ENCODE data around the gene CRACR2B.

CRACR2B gene

GRCh38 chr11:804599-804964 lies 23.1 kb upstream of the CRACR2B start:
- DNase-seq (ENCODE audit: low read depth): no peak
- peak overlapping the region; percentile 75 for H3K4me3 ChIP-seq (ENCODE audit: low read length)
- TF ChIP-seq CTCF (IDR thresholded peaks at IDR 0.05; ENCODE audit: insufficient read depth, low read depth, low read length, missing control alignments): no peak

- DNase-seq (ENCODE audit: low read depth): no peak
- H3K4me3 ChIP-seq (ENCODE audit: low read length): peak overlapping the region; percentile 92
- no peak for TF ChIP-seq CTCF (IDR thresholded peaks at IDR 0.05; ENCODE audit: insufficient read depth, low read depth, low read length, missing control alignments)
These were observed 19.1 kb upstream of the CRACR2B start for GRCh38 chr11:808427-809286.

GRCh38 chr11:809287-810039 lies 18.3 kb upstream of the CRACR2B start, which contains the start of gene RPLP2:
Gene RPLP2 (plus strand): TSS chr11:809967. CDS start chr11:810235, 268 bp downstream.
- no peak for TF ChIP-seq CTCF (IDR thresholded peaks at IDR 0.05; ENCODE audit: insufficient read depth, low read depth, low read length, missing control alignments)
- peak within 1 kb of the TSS; percentile 92 for H3K4me3 ChIP-seq (ENCODE audit: low read length)
- DNase-seq (ENCODE audit: low read depth): peak; percentile 97

GRCh38 chr11:810040-810567 lies 17.6 kb upstream of the CRACR2B start:
- no peak for TF ChIP-seq CTCF (IDR thresholded peaks at IDR 0.05; ENCODE audit: insufficient read depth, low read depth, low read length, missing control alignments)
- DNase-seq (ENCODE audit: low read depth): no peak
- peak overlapping the region; percentile 92 for H3K4me3 ChIP-seq (ENCODE audit: low read length)

GRCh38 chr11:811446-812245 lies 16.1 kb upstream of the CRACR2B start:
- peak; percentile 20 for TF ChIP-seq CTCF (IDR thresholded peaks at IDR 0.05; ENCODE audit: insufficient read depth, low read depth, low read length, missing control alignments)
- DNase-seq (ENCODE audit: low read depth): peak; percentile 50
- peak overlapping the region; percentile 92 for H3K4me3 ChIP-seq (ENCODE audit: low read length)

- H3K4me3 ChIP-seq (ENCODE audit: low read length): no peak overlapping the region
- TF ChIP-seq CTCF (IDR thresholded peaks at IDR 0.05; ENCODE audit: insufficient read depth, low read depth, low read length, missing control alignments): no peak
- DNase-seq (ENCODE audit: low read depth): no peak
These were observed 15.3 kb upstream of the CRACR2B start for GRCh38 chr11:812390-812789.

Measured in epithelial cell of esophagus (primary cell).